Inferior parietal cortex (tissue), 1 donor: Measurements from ENCODE around the gene RGMB.

Source experiments
- DNase-seq: peaks from one replicate; pipeline ENCODE4 v3.0.0-alpha.2; 2016; ENCODE audit errors: extremely low spot score

RGMB gene

GRCh38 chr5:98768160-98768959 is 5.1 kb upstream of the RGMB start:
- peak; percentile 83 for DNase-seq

- DNase-seq: no peak
These were observed 4.6 kb upstream of the RGMB start for GRCh38 chr5:98768960-98769209.

- DNase-seq: peak; percentile 45
These were observed 4.1 kb upstream of the RGMB start for GRCh38 chr5:98769210-98769958.

DNA sequence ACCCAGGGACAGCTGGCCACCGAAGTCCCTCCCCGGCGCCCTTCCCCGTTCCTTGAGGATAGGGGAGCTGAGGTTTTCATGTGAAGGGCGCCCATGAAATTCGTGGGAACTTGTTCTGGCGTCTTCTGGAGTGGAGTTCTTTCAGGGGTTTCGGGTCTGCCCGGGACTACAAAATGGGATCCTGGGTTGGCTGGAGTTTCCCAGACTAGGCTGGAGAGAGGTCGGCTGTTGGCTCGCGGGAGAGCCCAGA is 3.6 kb upstream of the RGMB start:
- no peak for DNase-seq

- peak; percentile 70 for DNase-seq
These were observed 3.1 kb upstream of the RGMB start for GRCh38 chr5:98770209-98770910.

GRCh38 chr5:98770911-98771322 is 2.5 kb upstream of the RGMB start:
- DNase-seq: peak; percentile 71

- peak; percentile 97 for DNase-seq
These were observed 1.9 kb upstream of the RGMB start for GRCh38 chr5:98771382-98772109.

DNA sequence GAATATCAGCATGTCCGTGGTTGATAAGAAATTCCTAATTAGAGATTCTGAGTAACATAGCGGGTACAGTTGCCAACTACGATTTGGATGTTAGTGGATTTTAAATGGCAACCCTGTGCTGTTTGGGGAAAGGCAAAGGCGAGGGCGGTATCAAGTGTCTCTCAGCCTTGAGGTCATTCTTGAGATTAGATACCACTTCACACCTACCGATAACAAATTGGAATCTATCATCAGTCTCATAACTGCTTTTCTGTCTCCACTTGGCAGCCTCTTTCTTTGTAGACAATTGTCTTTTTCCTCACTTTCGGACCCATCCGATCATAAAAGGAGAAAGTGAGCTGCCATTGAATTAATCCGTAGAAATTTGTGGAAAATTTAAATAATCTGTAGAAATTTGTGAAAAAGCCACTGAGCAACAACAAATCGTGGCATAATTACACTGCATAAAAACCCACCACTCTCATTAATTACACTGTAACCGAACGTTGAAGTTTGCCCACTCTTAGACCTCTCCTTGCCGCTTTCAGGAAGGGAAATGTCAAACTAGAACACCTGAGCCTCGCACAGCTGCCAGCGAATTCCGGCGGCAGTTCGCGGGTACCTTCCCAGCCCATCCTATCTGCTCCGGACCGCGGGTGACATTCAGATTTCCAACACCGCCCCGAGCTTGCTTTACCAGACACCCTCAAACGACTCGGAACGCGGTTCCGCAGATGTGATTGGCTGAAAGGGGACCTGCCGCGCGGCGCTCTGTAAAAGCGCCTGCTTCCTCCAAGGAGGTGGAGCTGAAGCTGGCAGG is 849 bp upstream of the RGMB start:
- no peak for DNase-seq

- no peak for DNase-seq
These were observed 324 bp upstream of the RGMB start for GRCh38 chr5:98773214-98773463.

GRCh38 chr5:98774192-98775033 is 950 bp downstream of the RGMB start:
- DNase-seq: peak; percentile 49

DNA sequence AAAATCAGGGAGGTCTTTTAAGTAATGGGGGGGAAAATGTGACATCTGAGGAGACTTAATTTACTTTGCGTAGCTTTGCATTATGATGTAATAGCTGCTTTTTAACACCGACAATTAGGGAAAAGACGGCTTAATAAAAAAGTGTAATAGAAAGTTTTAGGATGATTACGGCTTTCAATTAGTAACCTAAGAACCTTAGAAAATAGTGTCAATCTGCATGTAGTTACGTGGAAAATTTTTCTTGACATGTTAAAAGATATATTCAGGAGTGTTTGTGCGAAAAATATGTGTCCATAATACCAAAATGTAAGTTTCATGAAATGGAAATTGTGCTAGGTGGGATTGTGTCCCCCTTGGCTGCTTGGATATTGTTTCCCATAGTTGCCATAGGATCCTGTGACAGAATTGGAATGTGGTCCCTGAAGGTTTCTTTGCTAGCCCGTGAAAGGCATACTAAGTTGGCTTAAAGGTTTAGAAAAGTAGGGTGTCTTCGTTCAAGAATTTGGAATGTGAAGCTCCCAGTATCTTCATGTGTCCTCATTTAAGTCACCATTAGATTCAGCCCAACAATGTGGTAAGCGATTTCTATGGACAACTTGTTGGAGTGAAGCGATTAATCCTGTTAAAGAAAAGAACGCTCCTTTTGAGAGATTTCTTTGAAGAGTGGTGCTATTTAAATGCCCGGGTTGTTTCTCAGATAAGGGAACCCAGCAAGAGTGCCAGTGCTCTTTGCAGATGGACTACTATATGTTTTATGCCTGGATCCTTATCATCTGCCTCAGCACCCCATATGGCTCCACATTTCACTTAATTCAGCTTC is 2.0 kb downstream of the RGMB start:
- no peak for DNase-seq

DNA sequence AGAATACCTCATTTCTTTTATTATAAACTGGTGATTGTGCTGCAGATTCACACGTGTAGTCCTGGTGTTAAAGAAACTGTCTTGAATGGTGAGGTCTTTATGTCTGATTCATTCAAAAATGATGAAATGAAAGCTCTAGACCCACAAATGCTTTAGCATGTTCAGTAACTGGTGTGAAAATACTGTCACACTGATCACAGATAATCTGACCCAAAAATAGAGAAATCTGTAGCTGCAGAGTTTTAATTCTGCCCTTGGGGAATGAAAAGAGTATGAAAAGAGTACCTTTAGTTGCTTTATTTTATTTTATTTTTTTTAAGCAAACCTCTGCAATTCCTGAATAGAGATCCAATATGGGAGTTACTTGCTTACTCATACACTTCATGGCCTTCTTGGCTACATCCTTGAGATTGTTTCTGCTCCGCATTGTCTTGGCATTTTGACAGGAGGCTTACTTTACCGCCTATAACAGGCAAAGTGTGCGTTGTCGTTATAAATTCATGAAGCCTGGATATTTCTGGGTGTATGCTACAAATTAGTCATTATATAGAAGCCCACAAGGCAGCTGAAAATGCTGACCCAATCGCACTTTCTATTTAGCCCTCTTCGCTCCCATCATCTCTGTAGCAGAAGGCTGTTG is 2.7 kb downstream of the RGMB start:
- DNase-seq: no peak

GRCh38 chr5:98777295-98777694 is 3.8 kb downstream of the RGMB start:
- DNase-seq: no peak

- DNase-seq: no peak
These were observed 5.9 kb downstream of the RGMB start for GRCh38 chr5:98779264-98779877.

GRCh38 chr5:98780390-98780789 is 6.9 kb downstream of the RGMB start:
- no peak for DNase-seq

- DNase-seq: no peak
These were observed 8.1 kb downstream of the RGMB start for GRCh38 chr5:98781520-98781919.

DNA sequence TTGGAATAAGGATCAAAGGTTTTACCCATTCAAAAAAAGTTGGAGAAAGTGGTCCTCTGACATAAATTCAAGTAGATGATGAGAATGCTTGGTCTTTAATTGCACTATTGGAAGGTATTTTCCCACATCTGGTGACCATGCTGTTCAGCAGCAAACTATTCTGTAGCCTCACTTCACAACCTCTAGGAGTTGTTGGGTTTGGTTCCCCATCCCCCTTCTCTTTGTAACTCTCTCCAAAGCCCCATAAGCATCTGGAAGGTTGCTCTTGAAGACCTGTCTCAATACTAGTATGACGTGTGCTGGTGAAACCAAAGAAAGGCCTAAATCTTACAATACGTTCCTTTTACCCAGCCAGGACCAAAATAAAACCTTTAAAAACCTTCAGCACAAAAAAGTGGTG is 8.5 kb downstream of the RGMB start:
- no peak for DNase-seq

DNA sequence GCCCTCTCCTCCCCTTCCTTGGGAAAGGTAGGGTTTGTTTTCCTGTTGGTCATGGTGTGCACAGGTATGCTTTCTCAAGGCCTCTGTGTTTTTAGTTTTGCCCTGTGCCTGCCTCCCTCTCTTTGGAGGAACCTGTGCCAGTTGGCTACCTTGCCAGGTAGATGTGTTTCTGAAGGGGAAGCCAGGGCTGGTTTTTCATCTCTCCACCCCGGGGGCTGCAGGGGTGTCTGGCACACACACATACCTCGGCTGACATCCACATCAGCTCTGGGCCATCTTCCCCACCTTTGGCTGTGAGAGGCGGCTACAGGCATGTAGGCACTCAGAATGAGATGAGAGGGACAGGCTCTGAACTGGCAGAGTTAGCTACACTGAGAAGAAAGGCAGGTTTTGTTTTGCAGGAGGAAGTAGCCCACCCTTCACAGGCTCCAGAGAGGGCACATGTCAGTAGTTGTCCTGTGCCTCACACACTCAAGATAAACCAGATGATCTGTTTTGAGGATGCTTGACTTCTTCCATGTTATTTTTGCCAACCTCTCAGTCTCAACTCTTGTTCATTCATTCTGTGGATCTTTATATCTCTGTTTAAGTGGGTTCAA is 9.7 kb downstream of the RGMB start:
- no peak for DNase-seq

GRCh38 chr5:98784411-98784810 is 10.9 kb downstream of the RGMB start:
- no peak for DNase-seq
